ENCODE results near the gene NBEAL2.

The NBEAL2 gene

DNA sequence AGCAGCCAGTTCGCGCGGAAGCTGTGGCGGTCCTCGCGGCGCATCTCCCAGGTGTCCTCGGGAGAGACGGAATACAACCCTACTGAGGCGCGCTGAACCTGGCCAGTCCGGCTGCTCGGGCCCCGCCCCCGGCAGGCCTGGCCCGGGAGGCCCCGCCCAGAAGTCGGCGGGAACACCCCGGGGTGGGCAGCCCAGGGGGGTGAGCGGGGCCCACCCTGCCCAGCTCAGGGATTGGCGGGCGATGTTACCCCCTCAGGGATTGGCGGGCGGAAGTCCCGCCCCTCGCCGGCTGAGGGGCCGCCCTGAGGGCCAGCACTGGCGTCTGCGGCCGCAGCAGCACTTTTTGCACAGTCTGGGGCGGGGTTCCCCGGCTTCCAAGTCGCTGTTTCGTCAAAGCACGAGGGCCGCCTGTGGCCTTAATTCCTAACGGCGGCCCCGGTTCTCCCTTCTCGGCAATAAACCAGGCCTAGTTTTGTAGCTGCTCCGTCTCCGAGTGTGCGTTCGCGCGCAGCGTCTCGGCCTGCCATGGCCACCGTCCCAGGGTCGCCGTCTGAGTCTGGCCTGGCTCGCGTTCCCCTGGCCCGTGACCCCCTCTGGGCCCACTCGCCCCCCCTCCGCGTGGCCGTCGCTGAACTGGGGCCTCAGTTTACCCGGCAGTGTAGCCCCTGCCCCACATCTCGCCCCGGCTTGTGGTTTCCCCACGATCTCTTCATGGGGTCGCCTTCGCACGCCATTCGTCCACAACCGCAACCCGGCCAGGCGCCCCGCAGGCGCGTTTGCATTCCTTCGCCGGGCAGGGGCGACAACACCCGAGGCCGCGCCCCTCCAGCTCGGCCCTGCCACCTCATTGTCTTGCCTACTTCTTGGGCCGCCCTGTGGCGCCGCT is 30.0 kb downstream of the NBEAL2 start (continued):
- TF ChIP-seq, protein P1, sequence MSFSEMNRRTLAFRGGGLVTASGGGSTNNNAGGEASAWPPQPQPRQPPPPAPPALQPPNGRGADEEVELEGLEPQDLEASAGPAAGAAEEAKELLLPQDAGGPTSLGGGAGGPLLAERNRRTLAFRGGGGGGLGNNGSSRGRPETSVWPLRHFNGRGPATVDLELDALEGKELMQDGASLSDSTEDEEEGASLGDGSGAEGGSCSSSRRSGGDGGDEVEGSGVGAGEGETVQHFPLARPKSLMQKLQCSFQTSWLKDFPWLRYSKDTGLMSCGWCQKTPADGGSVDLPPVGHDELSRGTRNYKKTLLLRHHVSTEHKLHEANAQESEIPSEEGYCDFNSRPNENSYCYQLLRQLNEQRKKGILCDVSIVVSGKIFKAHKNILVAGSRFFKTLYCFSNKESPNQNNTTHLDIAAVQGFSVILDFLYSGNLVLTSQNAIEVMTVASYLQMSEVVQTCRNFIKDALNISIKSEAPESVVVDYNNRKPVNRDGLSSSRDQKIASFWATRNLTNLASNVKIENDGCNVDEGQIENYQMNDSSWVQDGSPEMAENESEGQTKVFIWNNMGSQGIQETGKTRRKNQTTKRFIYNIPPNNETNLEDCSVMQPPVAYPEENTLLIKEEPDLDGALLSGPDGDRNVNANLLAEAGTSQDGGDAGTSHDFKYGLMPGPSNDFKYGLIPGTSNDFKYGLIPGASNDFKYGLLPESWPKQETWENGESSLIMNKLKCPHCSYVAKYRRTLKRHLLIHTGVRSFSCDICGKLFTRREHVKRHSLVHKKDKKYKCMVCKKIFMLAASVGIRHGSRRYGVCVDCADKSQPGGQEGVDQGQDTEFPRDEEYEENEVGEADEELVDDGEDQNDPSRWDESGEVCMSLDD (tag by site-specific recombination; IDR thresholded peaks at IDR 0.05): 0 out of 2 replicates have a peak, but pooled peaks have one; percentile 22
- no peak for TF ChIP-seq ZNF223 (tag by site-specific recombination; IDR thresholded peaks at IDR 0.05)
- TF ChIP-seq TRIM28 (IDR thresholded peaks at IDR 0.05; ENCODE audit: borderline replicate concordance, low read length): no peak
- TF ChIP-seq ZFP37 (tag by site-specific recombination; IDR thresholded peaks at IDR 0.05): no peak
- no peak for TF ChIP-seq BCL11A (tag by site-specific recombination; IDR thresholded peaks at IDR 0.05; ENCODE audit: low read depth)
- no peak for TF ChIP-seq HOXD13 (CRISPR knock-in tag; IDR thresholded peaks at IDR 0.05; ENCODE audit: borderline replicate concordance)
- TF ChIP-seq, protein P2, sequence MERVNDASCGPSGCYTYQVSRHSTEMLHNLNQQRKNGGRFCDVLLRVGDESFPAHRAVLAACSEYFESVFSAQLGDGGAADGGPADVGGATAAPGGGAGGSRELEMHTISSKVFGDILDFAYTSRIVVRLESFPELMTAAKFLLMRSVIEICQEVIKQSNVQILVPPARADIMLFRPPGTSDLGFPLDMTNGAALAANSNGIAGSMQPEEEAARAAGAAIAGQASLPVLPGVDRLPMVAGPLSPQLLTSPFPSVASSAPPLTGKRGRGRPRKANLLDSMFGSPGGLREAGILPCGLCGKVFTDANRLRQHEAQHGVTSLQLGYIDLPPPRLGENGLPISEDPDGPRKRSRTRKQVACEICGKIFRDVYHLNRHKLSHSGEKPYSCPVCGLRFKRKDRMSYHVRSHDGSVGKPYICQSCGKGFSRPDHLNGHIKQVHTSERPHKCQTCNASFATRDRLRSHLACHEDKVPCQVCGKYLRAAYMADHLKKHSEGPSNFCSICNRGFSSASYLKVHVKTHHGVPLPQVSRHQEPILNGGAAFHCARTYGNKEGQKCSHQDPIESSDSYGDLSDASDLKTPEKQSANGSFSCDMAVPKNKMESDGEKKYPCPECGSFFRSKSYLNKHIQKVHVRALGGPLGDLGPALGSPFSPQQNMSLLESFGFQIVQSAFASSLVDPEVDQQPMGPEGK (tag by site-specific recombination; IDR thresholded peaks at IDR 0.05): peak; percentile 83
- TF ChIP-seq, protein P3, sequence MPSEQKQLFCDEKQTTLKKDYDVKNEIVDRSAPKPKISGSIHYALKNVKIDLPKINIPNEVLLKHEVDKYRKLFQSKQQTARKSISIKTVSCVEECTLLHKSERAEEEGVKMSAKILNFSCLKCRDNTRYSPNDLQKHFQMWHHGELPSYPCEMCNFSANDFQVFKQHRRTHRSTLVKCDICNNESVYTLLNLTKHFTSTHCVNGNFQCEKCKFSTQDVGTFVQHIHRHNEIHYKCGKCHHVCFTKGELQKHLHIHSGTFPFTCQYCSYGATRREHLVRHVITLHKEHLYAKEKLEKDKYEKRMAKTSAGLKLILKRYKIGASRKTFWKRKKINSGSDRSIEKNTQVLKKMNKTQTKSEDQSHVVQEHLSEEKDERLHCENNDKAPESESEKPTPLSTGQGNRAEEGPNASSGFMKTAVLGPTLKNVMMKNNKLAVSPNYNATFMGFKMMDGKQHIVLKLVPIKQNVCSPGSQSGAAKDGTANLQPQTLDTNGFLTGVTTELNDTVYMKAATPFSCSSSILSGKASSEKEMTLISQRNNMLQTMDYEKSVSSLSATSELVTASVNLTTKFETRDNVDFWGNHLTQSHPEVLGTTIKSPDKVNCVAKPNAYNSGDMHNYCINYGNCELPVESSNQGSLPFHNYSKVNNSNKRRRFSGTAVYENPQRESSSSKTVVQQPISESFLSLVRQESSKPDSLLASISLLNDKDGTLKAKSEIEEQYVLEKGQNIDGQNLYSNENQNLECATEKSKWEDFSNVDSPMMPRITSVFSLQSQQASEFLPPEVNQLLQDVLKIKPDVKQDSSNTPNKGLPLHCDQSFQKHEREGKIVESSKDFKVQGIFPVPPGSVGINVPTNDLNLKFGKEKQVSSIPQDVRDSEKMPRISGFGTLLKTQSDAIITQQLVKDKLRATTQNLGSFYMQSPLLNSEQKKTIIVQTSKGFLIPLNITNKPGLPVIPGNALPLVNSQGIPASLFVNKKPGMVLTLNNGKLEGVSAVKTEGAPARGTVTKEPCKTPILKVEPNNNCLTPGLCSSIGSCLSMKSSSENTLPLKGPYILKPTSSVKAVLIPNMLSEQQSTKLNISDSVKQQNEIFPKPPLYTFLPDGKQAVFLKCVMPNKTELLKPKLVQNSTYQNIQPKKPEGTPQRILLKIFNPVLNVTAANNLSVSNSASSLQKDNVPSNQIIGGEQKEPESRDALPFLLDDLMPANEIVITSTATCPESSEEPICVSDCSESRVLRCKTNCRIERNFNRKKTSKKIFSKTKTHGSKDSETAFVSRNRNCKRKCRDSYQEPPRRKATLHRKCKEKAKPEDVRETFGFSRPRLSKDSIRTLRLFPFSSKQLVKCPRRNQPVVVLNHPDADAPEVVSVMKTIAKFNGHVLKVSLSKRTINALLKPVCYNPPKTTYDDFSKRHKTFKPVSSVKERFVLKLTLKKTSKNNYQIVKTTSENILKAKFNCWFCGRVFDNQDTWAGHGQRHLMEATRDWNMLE (tag by site-specific recombination; conservative IDR thresholded peaks at IDR 0.05; ENCODE audit: low read depth): no peak
- no peak for TF ChIP-seq SCRT1 (tag by site-specific recombination; IDR thresholded peaks at IDR 0.05; ENCODE audit: borderline replicate concordance)
- TF ChIP-seq, protein P4, sequence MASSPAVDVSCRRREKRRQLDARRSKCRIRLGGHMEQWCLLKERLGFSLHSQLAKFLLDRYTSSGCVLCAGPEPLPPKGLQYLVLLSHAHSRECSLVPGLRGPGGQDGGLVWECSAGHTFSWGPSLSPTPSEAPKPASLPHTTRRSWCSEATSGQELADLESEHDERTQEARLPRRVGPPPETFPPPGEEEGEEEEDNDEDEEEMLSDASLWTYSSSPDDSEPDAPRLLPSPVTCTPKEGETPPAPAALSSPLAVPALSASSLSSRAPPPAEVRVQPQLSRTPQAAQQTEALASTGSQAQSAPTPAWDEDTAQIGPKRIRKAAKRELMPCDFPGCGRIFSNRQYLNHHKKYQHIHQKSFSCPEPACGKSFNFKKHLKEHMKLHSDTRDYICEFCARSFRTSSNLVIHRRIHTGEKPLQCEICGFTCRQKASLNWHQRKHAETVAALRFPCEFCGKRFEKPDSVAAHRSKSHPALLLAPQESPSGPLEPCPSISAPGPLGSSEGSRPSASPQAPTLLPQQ (tag by site-specific recombination; IDR thresholded peaks at IDR 0.05): peak; percentile 99
- no peak for TF ChIP-seq ZNF501 (tag by site-specific recombination; IDR thresholded peaks at IDR 0.05)
- TF ChIP-seq ZNF211 (tag by site-specific recombination; IDR thresholded peaks at IDR 0.05; ENCODE audit: low read depth): no peak
- TF ChIP-seq SALL2 (tag by site-specific recombination; IDR thresholded peaks at IDR 0.05; ENCODE audit: borderline replicate concordance): no peak
- TF ChIP-seq ZFP69B (tag by site-specific recombination; IDR thresholded peaks at IDR 0.05): peak; percentile 99
- TF ChIP-seq ZBTB20 (tag by site-specific recombination; IDR thresholded peaks at IDR 0.05): peak; percentile 32; the same call in 1 of the 2 replicates
- TF ChIP-seq, protein P5, sequence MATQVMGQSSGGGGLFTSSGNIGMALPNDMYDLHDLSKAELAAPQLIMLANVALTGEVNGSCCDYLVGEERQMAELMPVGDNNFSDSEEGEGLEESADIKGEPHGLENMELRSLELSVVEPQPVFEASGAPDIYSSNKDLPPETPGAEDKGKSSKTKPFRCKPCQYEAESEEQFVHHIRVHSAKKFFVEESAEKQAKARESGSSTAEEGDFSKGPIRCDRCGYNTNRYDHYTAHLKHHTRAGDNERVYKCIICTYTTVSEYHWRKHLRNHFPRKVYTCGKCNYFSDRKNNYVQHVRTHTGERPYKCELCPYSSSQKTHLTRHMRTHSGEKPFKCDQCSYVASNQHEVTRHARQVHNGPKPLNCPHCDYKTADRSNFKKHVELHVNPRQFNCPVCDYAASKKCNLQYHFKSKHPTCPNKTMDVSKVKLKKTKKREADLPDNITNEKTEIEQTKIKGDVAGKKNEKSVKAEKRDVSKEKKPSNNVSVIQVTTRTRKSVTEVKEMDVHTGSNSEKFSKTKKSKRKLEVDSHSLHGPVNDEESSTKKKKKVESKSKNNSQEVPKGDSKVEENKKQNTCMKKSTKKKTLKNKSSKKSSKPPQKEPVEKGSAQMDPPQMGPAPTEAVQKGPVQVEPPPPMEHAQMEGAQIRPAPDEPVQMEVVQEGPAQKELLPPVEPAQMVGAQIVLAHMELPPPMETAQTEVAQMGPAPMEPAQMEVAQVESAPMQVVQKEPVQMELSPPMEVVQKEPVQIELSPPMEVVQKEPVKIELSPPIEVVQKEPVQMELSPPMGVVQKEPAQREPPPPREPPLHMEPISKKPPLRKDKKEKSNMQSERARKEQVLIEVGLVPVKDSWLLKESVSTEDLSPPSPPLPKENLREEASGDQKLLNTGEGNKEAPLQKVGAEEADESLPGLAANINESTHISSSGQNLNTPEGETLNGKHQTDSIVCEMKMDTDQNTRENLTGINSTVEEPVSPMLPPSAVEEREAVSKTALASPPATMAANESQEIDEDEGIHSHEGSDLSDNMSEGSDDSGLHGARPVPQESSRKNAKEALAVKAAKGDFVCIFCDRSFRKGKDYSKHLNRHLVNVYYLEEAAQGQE (tag by site-specific recombination; IDR thresholded peaks at IDR 0.05): no peak
- TF ChIP-seq, protein P6, sequence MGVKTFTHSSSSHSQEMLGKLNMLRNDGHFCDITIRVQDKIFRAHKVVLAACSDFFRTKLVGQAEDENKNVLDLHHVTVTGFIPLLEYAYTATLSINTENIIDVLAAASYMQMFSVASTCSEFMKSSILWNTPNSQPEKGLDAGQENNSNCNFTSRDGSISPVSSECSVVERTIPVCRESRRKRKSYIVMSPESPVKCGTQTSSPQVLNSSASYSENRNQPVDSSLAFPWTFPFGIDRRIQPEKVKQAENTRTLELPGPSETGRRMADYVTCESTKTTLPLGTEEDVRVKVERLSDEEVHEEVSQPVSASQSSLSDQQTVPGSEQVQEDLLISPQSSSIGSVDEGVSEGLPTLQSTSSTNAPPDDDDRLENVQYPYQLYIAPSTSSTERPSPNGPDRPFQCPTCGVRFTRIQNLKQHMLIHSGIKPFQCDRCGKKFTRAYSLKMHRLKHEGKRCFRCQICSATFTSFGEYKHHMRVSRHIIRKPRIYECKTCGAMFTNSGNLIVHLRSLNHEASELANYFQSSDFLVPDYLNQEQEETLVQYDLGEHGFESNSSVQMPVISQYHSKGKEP (tag by site-specific recombination; IDR thresholded peaks at IDR 0.05): no peak
- TF ChIP-seq ZBTB17 (tag by site-specific recombination; IDR thresholded peaks at IDR 0.05): 0 out of 2 replicates have a peak, but pooled peaks have one; percentile 16
- TF ChIP-seq ZNF239 (tag by site-specific recombination; IDR thresholded peaks at IDR 0.05): no peak
- peak; percentile 71 for TF ChIP-seq SP3 (tag by site-specific recombination; IDR thresholded peaks at IDR 0.05)

Measured in HEK293 (cell line).